GM18873 (cell line): ENCODE measurements around the gene MTCL1.

Source experiments
- ATAC-seq: cut with Tn5 transposase; IDR thresholded peaks from one replicate; pipeline ENCODE4 v1.9.1; 2021; ENCODE audit warnings: mild to moderate bottlenecking, moderate library complexity, moderate number of reproducible peaks; ENCODE audit not compliant: unreplicated experiment, low FRiP score

The MTCL1 gene

GRCh38 chr18:8851659-8852058 is 146.3 kb downstream of the MTCL1 start:
- no peak for ATAC-seq

GRCh38 chr18:8854550-8854949 is 149.2 kb downstream of the MTCL1 start:
- no peak for ATAC-seq

- no peak for ATAC-seq
Measured at GRCh38 chr18:8854962-8855361, 149.6 kb downstream of the MTCL1 start.

- no peak for ATAC-seq
Measured at GRCh38 chr18:8856212-8856611, 150.9 kb downstream of the MTCL1 start.

GRCh38 chr18:8856769-8857393 is 151.5 kb downstream of the MTCL1 start:
- no peak for ATAC-seq

DNA sequence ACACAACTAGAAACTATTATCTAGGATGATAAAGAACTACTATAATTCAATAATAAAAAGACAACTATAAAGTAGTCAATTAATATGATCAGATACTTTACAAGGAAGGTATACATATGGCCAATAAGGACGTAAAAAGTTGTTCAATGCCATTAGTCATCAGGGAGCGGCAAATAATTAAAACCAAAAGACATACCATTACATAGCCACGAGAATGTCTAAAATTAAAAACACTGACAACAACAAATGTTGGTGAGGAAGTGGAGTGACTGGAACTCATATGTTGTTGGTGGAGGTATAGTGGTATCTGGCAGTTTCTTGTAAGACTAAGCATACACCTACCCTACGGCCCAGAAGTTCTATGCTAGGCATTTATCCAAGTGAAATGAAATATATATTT is 152.4 kb downstream of the MTCL1 start:
- ATAC-seq: no peak

DNA sequence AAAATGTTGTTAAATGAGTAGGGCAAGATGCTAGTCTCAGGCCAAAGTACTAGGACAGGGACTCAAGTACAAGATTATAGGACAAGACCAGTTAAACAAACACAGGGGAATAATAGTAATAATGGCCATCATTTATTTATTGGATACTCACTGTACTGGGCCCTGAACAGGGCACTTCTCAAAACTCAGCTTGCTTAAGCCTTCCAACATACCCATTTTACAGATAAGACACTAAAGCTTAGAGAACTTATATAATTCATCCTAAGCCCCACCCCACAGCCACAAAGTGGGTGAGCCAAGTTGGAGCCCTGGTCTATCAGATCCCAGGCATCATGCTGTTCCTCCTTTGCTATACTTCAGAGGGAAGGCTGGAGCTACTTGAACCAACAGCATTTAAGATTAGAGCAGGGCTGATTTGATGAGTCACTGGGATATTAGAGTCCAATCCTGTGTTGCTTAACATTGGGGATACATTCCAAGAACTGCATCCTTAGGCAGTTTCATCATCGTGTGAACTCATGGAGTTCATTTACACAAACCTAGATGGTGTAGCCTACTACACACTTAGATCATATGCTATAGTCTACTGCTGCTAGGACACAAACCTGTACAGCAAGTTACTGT is 153.6 kb downstream of the MTCL1 start:
- no peak for ATAC-seq

DNA sequence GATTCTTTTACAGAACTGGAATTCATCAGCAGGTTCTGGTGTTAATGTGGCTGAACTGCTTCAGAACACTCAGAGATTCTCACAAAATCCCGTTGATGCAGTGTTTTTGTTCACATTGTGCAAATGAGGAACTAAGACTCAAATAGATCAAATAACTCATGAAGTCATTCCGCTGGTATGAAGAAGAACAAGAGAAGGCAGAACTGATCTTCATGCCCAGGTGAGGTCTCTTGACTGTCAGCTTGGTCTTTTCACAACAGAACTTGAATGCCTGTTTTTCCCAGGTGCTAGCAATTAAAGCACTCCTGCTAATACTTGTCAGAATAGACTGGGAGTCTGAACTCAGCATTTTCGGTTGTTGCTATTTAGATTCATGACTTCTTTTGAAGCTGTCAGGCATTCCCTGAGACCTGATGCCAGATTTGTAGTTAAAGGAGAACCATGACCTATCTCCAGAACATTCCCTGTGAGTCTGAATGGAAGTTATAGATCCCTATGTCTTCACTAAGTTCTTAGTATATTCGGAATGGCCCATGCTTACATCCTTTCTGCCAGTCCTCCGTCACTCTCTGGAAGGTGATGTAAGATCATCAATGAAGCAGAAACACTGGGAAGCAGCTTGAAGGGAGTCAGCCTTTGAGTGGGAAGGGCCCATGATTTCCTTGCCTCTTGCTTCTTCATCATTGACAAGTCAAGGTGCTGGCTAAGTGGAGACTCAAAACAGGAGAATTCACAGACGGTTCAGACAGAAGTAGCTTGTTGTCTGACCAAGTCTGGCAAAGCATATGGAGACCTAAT is 155.7 kb downstream of the MTCL1 start:
- no peak for ATAC-seq

- no peak for ATAC-seq
Measured at GRCh38 chr18:8863427-8863826, 158.1 kb downstream of the MTCL1 start.

- no peak for ATAC-seq
Measured at GRCh38 chr18:8865934-8866333, 160.6 kb downstream of the MTCL1 start.

DNA sequence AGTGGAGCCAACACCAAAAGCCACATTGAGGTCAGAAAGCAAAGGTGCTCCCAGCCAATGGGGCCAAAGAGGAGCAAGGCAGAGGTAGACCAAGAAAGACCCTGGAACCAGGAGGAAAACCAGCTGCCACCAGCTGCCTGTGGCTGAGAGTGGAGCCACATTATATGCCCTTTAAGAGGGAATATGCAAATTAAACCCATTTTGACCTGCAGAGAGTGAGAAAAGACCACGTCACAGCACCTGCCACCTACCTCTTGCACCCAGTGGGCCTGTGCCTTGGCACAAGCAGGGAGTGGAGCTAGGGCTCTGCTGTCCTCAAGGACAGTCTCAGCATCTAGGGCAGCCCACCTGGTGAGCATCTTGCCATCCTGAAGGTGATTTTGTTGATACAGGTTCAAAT is 161.3 kb downstream of the MTCL1 start:
- no peak for ATAC-seq

DNA sequence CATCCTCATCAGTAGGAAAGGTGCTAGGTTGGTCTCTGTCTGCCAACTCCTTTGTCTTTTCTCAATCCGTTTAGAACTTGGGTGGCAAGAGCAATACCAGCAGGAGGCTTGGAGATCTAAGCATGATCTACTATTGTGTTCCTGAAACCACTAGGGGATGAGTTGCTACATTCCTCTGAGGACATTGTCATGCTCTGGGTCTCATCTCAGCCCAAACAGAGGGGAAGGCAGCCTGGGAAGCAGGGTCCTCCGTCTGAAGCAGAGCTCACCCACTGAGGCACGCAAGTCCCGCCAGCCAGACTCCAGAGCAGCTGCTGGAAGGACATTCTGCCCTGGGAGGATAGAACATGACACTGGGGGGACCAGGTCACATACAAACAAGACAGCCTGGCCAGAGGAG is 162.9 kb downstream of the MTCL1 start:
- no peak for ATAC-seq

GRCh38 chr18:8868779-8869415 is 163.5 kb downstream of the MTCL1 start:
- ATAC-seq: no peak

- ATAC-seq: no peak
Measured at GRCh38 chr18:8869696-8870095, 164.3 kb downstream of the MTCL1 start.

DNA sequence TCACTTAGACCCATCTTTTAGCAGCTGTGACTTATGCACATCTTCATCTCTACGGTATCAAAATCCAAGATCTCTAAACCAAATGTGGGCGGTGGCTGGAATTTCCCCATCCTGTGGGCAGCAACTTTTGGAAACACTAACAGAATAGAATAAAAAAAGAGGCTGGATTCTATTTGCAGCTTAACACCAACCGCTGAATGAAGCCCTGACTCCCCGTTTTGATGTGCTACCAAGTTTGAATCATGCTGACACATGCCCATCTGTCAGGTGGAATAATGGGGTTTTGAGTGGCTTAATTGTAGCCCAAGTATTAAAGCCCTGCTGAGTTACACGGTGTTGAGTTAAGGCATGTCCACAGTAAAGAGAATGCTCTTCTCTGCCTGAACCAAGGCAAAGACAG is 165.2 kb downstream of the MTCL1 start:
- ATAC-seq: no peak

- no peak for ATAC-seq
Measured at GRCh38 chr18:8871489-8871888, 166.1 kb downstream of the MTCL1 start.

DNA sequence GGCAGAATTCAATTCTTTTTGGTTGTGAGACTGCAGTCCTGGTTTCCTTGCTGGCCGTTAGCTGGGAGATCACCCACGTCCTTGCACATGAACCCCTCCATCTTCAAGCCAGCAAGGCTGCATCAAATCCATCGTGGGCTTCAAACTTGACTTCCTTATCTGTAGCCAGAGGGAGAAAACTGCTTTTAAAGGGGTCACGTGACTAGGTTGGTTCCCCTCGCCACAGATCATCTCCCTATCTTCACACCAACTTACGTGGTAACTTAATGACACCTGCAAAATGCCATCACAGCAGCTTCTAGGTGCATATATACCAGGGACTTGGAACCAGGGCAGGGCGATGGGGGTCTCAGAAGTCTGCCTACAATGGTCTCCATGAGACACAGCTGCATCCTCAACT is 169.5 kb downstream of the MTCL1 start:
- no peak for ATAC-seq

DNA sequence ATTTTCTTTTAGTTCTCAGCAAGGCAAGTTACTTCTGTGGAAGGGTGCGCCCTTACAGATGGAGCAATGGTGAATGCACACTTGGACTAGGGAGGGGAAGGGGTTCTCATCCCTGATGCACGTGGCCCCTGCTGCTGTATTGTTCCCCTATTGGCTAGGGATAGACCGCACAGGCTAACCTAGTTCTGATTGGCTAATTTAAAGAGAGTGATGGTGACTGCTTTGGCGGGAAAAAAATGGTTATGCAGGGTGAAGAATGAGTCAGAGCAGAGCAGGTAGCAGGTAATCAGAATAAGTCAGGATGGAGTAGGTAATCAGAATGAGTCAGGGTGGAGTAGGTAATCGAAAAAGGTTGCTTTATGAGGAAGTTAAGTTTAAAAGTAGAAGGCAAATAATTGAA is 171.5 kb downstream of the MTCL1 start:
- ATAC-seq: no peak

DNA sequence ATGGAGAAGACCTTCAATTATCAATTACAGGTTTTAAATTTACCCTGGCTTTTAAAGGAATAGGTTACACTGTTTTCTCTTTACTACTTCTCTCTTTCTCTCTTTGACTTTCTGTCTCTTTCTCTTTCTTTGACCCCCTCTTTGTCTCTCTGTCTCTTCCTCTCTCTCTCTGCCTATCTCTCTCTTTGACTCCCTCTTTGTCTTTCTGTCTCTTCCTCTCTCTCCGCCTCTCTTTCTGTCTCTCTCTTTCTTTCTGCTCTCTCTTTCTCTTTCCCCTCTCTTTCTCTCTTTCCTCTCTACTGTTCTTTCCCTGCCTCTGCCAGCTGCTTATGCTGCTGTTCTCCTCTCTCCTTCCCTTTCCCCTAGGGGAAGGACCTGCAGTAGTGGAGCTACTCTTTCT is 175.7 kb downstream of the MTCL1 start:
- ATAC-seq: no peak
